Activated CD4-positive, alpha-beta memory T cell treated with anti-CD3 and anti-CD28 coated beads, Interleukin-2, amount 10 ng/mL, durations not matched to agents 7 days and 5 days (primary cell): Measurements from ENCODE around the gene FAAH. TPM values are rescaled to one million over a fixed set of nuclear protein-coding genes. Genes with fewer than 3 reads are reported as not detected.

Source experiments
- CTCF ChIA-PET: fragments of 350-600 bp; sonication (Branson Sonifier 250); formaldehyde crosslinking; loops from one replicate; lab custom pipeline; 2021; ENCODE audit warnings: antibody characterized with exemption, inconsistent platforms; lab: Charles Lee
- POLR2A ChIA-PET: fragments of 350-600 bp; sonication (Branson Sonifier 250); formaldehyde crosslinking; loops from one replicate; lab custom pipeline; 2021; ENCODE audit warnings: antibody characterized with exemption; lab: Charles Lee
- DNase-seq: peaks from one replicate; pipeline ENCODE4 v3.0.0-alpha.2; 2020
- H3K27ac Mint-ChIP-seq: one replicate; pipeline ENCODE4 v1.8.0; 2021; ENCODE audit warnings: mild to moderate bottlenecking, mixed read lengths
- H3K27me3 Mint-ChIP-seq: one replicate; pipeline ENCODE4 v1.8.0; 2021; ENCODE audit warnings: mixed read lengths
- H3K36me3 Mint-ChIP-seq: one replicate; pipeline ENCODE4 v1.8.0; 2021; ENCODE audit warnings: low read depth, mixed read lengths
- H3K4me1 Mint-ChIP-seq: one replicate; pipeline ENCODE4 v1.8.0; 2021; ENCODE audit warnings: mixed read lengths
- H3K4me3 Mint-ChIP-seq: one replicate; pipeline ENCODE4 v1.8.0; 2021; ENCODE audit warnings: mild to moderate bottlenecking, mixed read lengths
- H3K9me3 Mint-ChIP-seq: one replicate; pipeline ENCODE4 v1.8.0; 2021; ENCODE audit warnings: mixed read lengths
- total RNA-seq, 2 experiments: library from RNA; stranded (reverse); gene quantifications; one replicate each; pipeline ENCODE4 v1.2.3, GENCODE V29; 2021

The FAAH gene
- total RNA-seq, 2 experiments from 2014 or later: 4.0 to 4.3 TPM

DNA sequence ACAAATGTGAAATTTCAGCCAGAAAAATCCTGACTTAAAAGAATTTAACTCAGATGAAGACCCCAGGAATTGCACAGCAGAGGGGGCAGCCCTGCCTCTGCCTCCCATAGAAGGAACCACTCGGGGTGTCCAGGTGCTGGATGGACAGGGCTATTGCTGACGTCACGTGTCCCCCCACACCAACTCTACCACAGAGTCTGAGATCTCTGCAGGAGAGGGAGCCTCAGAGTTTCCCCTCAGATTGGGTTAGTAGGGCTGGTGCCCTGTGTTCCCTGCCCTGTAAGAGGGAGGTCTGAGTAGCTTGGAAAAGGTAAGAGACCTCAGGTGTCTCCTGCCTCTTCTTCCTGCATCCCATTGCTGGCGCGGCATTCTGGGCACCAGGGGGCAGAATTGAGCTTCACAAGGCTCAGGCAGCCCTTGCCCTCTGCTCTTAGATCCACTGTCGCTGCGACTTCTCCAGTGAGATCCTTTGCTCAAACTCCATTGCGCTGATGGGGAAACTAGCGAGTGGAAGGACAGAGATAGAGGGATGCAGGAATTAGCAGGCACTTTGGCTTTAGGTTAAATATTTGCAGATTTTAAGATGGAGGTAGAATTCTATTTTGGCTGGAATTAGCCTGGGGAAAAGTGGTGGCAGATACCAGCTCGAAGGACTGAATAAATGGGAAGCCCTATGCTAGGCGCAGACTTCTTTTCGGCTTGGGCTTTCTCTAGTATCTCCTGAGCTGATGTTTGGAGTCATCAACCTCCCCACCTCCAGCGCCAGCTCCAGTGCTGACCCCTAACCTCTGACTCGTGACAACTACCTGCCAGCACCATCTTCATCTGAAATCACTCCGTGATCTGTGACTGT lies 52.8 kb downstream of the FAAH start:
- H3K36me3 Mint-ChIP-seq: no peaks in the 10 kb centered on the region
- CTCF ChIA-PET: interaction anchor here (0.8 to 5.5 kb wide), 30 partner anchors 8 to 279 kb away, joined by 3 to 89 read pairs (median 4); partner anchors contain the start of gene ATPAF1
- no peaks in the 10 kb centered on the region for H3K9me3 Mint-ChIP-seq
- DNase-seq: peak; percentile 81
- POLR2A ChIA-PET: interaction anchor here (1.6 to 1.8 kb wide), 2 partner anchors 25 to 82 kb away, joined by 4 read pairs; no protein-coding TSS in a partner anchor
- no peak overlapping the region for H3K4me3 Mint-ChIP-seq
- H3K4me1 Mint-ChIP-seq: peaks cover 28% of the 10 kb centered on the region
- H3K27me3 Mint-ChIP-seq: peaks cover 64% of the 10 kb centered on the region
- no peak overlapping the region for H3K27ac Mint-ChIP-seq

- DNase-seq: no peak
- H3K27ac Mint-ChIP-seq: no peak overlapping the region
- ChIA-PET CTCF (interaction anchor here (0.9 to 5.5 kb wide), 28 partner anchors 9 to 279 kb away, joined by 3 to 89 read pairs (median 4); a partner anchor contains a TSS), POLR2A (interaction anchor here (1.6 to 1.8 kb wide), 2 partner anchors 25 to 82 kb away, joined by 4 read pairs; no protein-coding TSS in a partner anchor)
- H3K4me3 Mint-ChIP-seq: no peak overlapping the region
- H3K36me3 Mint-ChIP-seq: no peaks in the 10 kb centered on the region
- peaks cover 71% of the 10 kb centered on the region for H3K27me3 Mint-ChIP-seq
- H3K9me3 Mint-ChIP-seq: no peaks in the 10 kb centered on the region
- peaks cover 23% of the 10 kb centered on the region for H3K4me1 Mint-ChIP-seq
Measured at GRCh38 chr1:46447499-46448108, 53.5 kb downstream of the FAAH start.

DNA sequence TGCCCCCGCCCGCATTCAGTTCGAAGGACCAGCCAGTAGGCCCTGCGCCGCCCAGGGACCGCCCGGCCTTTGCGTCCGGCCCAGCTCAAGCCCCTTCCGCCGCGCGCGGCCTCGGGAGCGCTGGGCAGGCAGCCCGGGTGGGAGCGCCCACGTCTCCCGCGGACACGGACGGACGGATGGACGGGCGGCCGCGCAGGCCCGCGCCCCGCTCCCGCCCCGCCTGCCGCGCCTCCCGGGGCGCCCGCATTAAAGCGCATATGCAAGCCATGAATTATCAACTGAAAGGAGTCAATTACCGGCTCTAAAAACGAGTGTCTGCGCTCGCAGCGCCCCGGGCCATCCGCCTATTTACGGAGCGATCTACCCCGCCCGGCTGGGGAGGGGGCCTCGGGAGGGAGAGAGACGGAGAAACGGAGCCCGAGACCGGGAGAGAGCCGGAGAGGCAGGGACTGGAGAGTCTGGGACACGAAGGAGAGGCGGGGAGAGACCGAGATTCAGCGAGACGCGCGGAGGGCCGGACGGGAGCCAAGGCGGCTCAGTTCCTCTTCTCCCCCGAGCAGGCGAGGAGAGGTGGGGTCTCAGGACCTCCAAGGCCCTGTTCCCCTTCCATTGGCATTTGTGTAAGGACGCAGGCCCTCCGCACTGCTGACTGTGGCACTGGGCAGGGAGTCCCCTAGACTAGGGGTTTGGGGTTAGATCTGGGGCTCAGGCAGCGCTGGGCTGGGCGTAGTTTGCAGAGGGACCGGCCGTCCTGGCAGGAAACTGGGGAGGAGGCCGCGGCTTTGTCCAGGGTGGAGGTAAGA lies 54.2 kb downstream of the FAAH start:
- Mint-ChIP-seq H3K4me1 (peaks cover 19% of the 10 kb centered on the region), H3K27me3 (peaks cover 76% of the 10 kb centered on the region), H3K9me3 (no peaks in the 10 kb centered on the region), H3K36me3 (no peaks in the 10 kb centered on the region), H3K27ac (no peak overlapping the region), H3K4me3 (no peak overlapping the region)
- CTCF ChIA-PET: interaction anchor here (1.7 to 5.5 kb wide), 7 partner anchors 30 to 87 kb away, joined by 4 to 89 read pairs (median 11); a partner anchor contains a TSS
- POLR2A ChIA-PET: interaction anchor here (1.6 to 1.8 kb wide), 2 partner anchors 26 to 81 kb away, joined by 4 read pairs; no protein-coding TSS in a partner anchor
- no peak for DNase-seq

DNA sequence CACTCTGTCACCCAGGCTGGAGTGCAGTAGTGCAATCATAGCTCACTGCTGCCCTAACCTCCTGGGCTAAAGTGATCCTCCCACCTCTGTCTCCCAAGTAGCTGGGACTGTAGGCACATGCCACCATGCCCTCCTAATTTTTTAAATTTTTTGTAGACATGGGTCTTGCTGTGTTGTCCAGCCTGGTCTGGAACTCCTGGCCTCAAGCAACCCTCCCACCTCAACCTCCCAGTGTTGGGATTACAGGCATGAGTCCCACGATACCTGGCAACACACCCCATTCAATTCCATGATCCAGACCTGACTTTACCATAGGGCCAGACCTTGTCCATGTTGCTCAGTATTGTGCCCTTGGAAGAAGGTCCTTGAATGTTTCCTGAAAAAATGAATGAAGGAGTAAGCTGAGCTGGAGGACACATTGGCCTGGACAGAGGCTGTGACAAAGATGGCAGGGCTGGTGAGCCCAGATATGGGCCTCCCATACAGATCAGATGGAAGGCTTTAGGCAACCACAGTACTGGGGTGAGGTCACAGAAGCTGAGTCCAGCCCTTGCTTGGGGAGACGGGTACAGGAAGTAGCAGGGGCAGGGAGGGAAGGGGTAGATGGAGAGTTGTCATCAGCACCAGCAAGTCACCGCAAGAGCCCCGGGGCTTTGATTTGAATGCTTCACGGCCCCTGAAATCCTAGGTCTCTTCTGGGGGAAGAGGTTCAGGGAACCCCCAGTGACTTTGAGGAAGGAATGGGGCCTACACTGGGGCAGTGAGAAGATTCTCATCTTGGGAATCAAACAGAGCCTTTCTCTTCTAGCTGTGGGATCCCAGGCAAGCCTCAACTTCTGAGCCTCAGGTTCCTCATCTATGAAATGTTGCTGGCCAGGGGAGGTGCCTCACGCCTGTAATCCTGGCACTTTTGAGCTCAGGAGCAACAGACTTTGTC lies 55.4 kb downstream of the FAAH start:
- no peaks in the 10 kb centered on the region for H3K36me3 Mint-ChIP-seq
- H3K9me3 Mint-ChIP-seq: no peaks in the 10 kb centered on the region
- ChIA-PET POLR2A (no interaction called here), CTCF (interaction anchor here (0.6 to 2.1 kb wide), 8 partner anchors 7 to 912 kb away, joined by 3 to 11 read pairs (median 4); no protein-coding TSS in a partner anchor)
- H3K27me3 Mint-ChIP-seq: peaks cover 76% of the 10 kb centered on the region
- peaks cover 19% of the 10 kb centered on the region for H3K4me1 Mint-ChIP-seq
- no peak overlapping the region for H3K27ac Mint-ChIP-seq
- H3K4me3 Mint-ChIP-seq: no peak overlapping the region
- DNase-seq: peak; percentile 25

DNA sequence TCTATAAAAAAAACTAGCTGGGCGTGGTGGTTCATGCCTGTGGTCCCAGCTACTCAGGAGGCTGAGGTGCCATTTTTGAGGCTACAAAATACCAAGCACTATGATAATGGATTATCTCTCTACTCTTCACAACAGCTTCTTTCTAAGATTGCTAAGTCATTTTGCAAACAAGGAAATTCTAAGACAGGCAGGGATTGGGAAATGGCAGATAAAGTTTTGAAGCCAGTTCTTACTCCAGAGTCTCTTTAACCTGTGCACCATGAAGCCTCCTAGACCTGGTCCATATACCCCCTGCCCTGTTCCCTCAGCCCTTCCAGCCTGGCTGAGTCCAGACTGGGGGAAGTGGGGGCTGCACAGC lies 56.0 kb downstream of the FAAH start:
- H3K27me3 Mint-ChIP-seq: peaks cover 78% of the 10 kb centered on the region
- no peak for DNase-seq
- H3K4me1 Mint-ChIP-seq: peaks cover 19% of the 10 kb centered on the region
- no peak overlapping the region for H3K4me3 Mint-ChIP-seq
- POLR2A ChIA-PET: interaction anchor here (1.0 kb wide), 1 partner anchor 79 kb away, joined by 4 read pairs; no protein-coding TSS in a partner anchor
- no peaks in the 10 kb centered on the region for H3K9me3 Mint-ChIP-seq
- CTCF ChIA-PET: interaction anchor here (0.9 to 2.1 kb wide), 7 partner anchors 8 to 79 kb away, joined by 3 to 11 read pairs (median 5); no protein-coding TSS in a partner anchor
- no peak overlapping the region for H3K27ac Mint-ChIP-seq
- no peaks in the 10 kb centered on the region for H3K36me3 Mint-ChIP-seq

DNA sequence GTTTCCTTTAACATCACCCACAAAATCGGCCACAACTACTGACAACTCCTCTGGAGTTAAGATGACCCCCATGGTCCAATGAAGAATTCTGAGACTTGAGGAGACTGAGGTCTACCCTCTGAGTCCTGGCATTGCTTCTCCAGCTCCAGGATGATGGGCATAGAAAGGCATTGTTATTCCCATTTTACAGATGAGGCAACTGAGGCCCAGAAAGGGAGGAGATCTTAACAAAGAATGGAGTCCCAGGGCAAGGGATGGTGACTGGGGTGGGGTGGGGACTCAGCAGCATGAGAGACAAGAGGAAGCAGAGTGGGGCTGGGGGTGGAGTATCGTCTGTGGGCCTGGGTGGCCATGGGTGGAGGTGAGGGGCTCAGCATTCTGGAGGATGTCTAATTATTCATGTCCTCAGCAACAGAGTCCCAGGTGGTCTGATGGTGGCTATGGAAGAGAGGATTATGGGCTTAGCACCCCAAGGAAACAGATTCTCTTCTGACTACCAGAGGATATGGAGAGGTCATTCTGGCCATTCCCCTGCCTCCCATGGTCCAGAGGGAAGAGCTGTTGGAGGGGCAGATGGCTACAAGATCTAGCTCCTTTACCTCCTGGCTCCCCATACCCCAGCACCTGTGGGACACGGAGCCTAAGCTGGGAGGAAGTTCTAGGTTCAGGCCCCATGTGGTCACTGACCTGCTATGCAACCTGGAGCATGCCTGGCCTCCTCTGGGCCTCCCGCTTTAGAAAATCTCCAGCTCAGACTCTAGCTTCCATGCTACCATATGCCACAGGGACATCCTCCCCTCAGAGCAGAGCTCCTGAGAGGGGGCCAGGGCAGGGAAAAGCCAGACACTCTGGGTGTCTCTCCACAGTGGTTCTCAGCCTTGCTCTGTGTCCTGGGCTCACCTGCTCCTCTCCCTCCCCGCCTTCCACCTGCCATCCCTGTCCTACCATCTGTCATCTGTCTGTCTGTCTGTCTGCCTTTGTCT lies 58.1 kb downstream of the FAAH start:
- Mint-ChIP-seq H3K27ac (no peak overlapping the region), H3K27me3 (peaks cover 66% of the 10 kb centered on the region), H3K9me3 (no peaks in the 10 kb centered on the region), H3K4me3 (no peak overlapping the region), H3K4me1 (peaks cover 17% of the 10 kb centered on the region), H3K36me3 (no peaks in the 10 kb centered on the region)
- ChIA-PET CTCF (interaction anchor here (1.3 to 1.5 kb wide), 2 partner anchors 10 to 13 kb away, joined by 3 to 7 read pairs; no protein-coding TSS in a partner anchor), POLR2A (no interaction called here)
- DNase-seq: no peak

DNA sequence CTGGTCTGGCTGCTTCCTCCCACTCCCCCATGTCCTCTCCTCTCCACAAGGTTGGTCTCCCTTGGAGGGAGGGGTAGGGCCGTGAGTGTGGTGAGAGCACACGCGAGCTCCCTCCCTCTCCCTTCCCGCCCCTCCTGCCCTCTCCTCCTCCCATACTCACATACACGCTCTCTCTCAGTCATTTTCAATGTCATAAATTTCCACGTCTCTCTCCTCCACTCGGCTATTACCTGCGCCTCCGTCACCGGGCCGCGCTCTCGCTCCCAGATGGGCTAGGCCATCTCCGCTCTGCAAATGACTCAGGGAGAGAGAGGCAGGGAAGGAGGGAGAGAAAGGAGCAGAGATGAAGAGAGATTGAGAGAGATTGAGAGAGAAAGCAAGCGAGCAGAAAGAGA lies 58.8 kb downstream of the FAAH start:
- H3K9me3 Mint-ChIP-seq: no peaks in the 10 kb centered on the region
- H3K4me1 Mint-ChIP-seq: peaks cover 13% of the 10 kb centered on the region
- no peaks in the 10 kb centered on the region for H3K36me3 Mint-ChIP-seq
- peaks cover 59% of the 10 kb centered on the region for H3K27me3 Mint-ChIP-seq
- CTCF ChIA-PET: interaction anchor here (1.5 kb wide), 1 partner anchor 11 kb away, joined by 7 read pairs; no protein-coding TSS in a partner anchor
- POLR2A ChIA-PET: no interaction called here
- DNase-seq: no peak
- H3K4me3 Mint-ChIP-seq: no peak overlapping the region
- no peak overlapping the region for H3K27ac Mint-ChIP-seq

- Mint-ChIP-seq H3K27ac (no peak overlapping the region), H3K36me3 (no peaks in the 10 kb centered on the region), H3K27me3 (peaks cover 56% of the 10 kb centered on the region), H3K4me1 (peaks cover 10% of the 10 kb centered on the region), H3K9me3 (no peaks in the 10 kb centered on the region), H3K4me3 (no peak overlapping the region)
- ChIA-PET POLR2A (no interaction called here), CTCF (interaction anchor here (1.5 kb wide), 1 partner anchor 11 kb away, joined by 7 read pairs; no protein-coding TSS in a partner anchor)
- DNase-seq: no peak
Measured at GRCh38 chr1:46453449-46453848, 59.3 kb downstream of the FAAH start.

DNA sequence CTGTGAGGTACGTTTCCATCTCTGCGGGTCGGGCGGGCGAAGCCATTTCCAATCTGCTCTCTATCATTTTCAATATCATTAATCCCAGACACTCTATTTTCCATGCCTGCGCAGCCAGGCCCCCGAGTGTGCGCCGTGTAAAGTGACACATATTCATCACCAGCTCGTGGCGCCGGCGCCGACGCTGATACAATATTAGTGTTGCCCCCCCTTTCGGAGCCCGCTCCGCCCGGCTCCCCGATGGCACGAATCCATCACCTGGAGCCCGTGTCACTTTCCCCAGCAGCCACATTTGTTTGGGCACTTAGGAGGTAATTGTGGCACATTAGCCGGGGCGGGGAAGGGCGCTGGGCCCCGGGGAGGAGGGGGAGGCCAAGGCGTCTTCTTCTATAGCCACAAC lies 61.8 kb downstream of the FAAH start:
- Mint-ChIP-seq H3K4me1 (no peaks in the 10 kb centered on the region), H3K27me3 (peaks cover 49% of the 10 kb centered on the region), H3K9me3 (no peaks in the 10 kb centered on the region), H3K4me3 (no peak overlapping the region), H3K27ac (no peak overlapping the region), H3K36me3 (no peaks in the 10 kb centered on the region)
- DNase-seq: no peak
- POLR2A ChIA-PET: no interaction called here
- CTCF ChIA-PET: no interaction called here

- H3K27me3 Mint-ChIP-seq: peaks cover 49% of the 10 kb centered on the region
- no peak overlapping the region for H3K4me3 Mint-ChIP-seq
- no peaks in the 10 kb centered on the region for H3K9me3 Mint-ChIP-seq
- no peaks in the 10 kb centered on the region for H3K4me1 Mint-ChIP-seq
- ChIA-PET CTCF (no interaction called here), POLR2A (no interaction called here)
- no peaks in the 10 kb centered on the region for H3K36me3 Mint-ChIP-seq
- DNase-seq: no peak
- H3K27ac Mint-ChIP-seq: no peak overlapping the region
Measured at GRCh38 chr1:46456411-46456963, 62.4 kb downstream of the FAAH start.
